K562 (cell line): ENCODE measurements around the gene AP1M1. TPM values are rescaled to one million over a fixed set of nuclear protein-coding genes. Genes with fewer than 3 reads are reported as not detected.
A peak's percentile ranks its signal among the peaks of the same experiment; 100 is the strongest.

Experiments used
- ATAC-seq: fragments of 200-7000 bp; cut with Tn5 transposase; 3 replicates; pipeline ENCODE4 v1.9.1; 2020; ENCODE audit warnings: moderate library complexity
- BruUV-seq: library from RNA; stranded (reverse); fragments of 400-500 nt; replicated peaks from 2 replicates; lab custom pipeline; 2021; lab: Mats Ljungman, UMichigan
- CTCF ChIA-PET: fragments of 300-600 bp; formaldehyde crosslinking; extraction: SDS; loops from one replicate; lab custom pipeline; 2021; ENCODE audit warnings: low intra/inter-chr PET ratio; lab: Yijun Ruan, JAX
- POLR2A ChIA-PET: fragments of 300-600, 350-650 bp; sonication (Branson Sonifier 250); formaldehyde crosslinking; extraction: SDS; loops from one replicate; lab custom pipeline; 2021; ENCODE audit warnings: antibody characterized with exemption, inconsistent platforms; lab: Yijun Ruan, JAX
- DNase-seq, 4 experiments: peaks; one replicate each; pipeline versions ENCODE4 v3.0.0 to v3.0.0-alpha.2; 2011 to 2018; ENCODE audit warnings: low spot score in 3 of 4, mixed read lengths in 3 of 4; ENCODE audit errors: extremely low read depth in 1 of 4
- FAIRE-seq: peaks from 2 replicates; lab custom pipeline; 2011; peaks lifted over from hg19 to GRCh38; lab: Jason Lieb, UNC
- H2AFZ ChIP-seq: 2 replicates; pipeline ENCODE4 v1.6.0; 2011; ENCODE audit warnings: low read depth, low read length, control low read depth, inconsistent platforms
- H3K27ac ChIP-seq: fragments of 200-600 bp; 3 replicates; pipeline ENCODE4 v1.8.0; 2011; ENCODE audit warnings: low read depth, mild to moderate bottlenecking, control low read depth, inconsistent platforms, low read length, moderate library complexity, mixed read lengths; ENCODE audit errors: extremely low read depth
- H3K27me3 ChIP-seq, 2 experiments: fragments of 300-600 bp in 1 of 2; 2 replicates in 1 of 2; 3 replicates in 1 of 2; pipeline versions ENCODE4 v1.6.0 to v1.8.0; 2011; ENCODE audit warnings: inconsistent platforms in 2 of 2, low read length in 2 of 2, mild to moderate bottlenecking in 1 of 2, mixed read lengths in 1 of 2, moderate library complexity in 1 of 2; ENCODE audit not compliant: control insufficient read depth in 2 of 2, insufficient read depth in 2 of 2
- H3K36me3 ChIP-seq: fragments of 300-600 bp; 3 replicates; pipeline ENCODE4 v1.8.0; 2011; ENCODE audit warnings: mild to moderate bottlenecking, low read length, inconsistent platforms; ENCODE audit not compliant: control insufficient read depth, insufficient read depth
- H3K4me1 ChIP-seq, 2 experiments: fragments of 200-600 bp in 1 of 2; replicated peaks in 1 of 2; 2 replicates in 1 of 2; 3 replicates in 1 of 2; pipeline versions ENCODE4 v1.5.1 to v1.8.0; 2011; ENCODE audit warnings: inconsistent platforms in 2 of 2, low read length in 2 of 2, mild to moderate bottlenecking in 1 of 2, mixed read lengths in 1 of 2, moderate library complexity in 1 of 2; ENCODE audit not compliant: control insufficient read depth in 2 of 2, insufficient read depth in 2 of 2
- H3K4me2 ChIP-seq: 2 replicates; pipeline ENCODE4 v1.6.1; 2011; ENCODE audit warnings: low read length, control low read depth, inconsistent platforms, mixed read lengths; ENCODE audit not compliant: insufficient read depth
- H3K4me3 ChIP-seq: fragments of 200-600 bp; sonication (generic), shearing (Covaris generic); 2 replicates; pipeline ENCODE4 v1.5.1; 2016; ENCODE audit warnings: control low read depth, inconsistent platforms
- H3K79me2 ChIP-seq: fragments of 200-600 bp; 3 replicates; pipeline ENCODE4 v1.8.0; 2011; ENCODE audit warnings: low read length, inconsistent platforms; ENCODE audit not compliant: control insufficient read depth, insufficient read depth
- H3K9ac ChIP-seq, 2 experiments: 2 replicates each; pipeline versions ENCODE4 v1.6.0 to v1.6.1; 2011; ENCODE audit warnings: low read depth in 2 of 2, low read length in 2 of 2, control low read depth in 1 of 2, inconsistent platforms in 1 of 2, mild to moderate bottlenecking in 1 of 2, mixed read lengths in 1 of 2; ENCODE audit not compliant: insufficient read depth in 1 of 2
- H3K9me1 ChIP-seq: one replicate; pipeline ENCODE4 v1.6.0; 2011; ENCODE audit warnings: inconsistent platforms, mild to moderate bottlenecking, low read length, moderate library complexity; ENCODE audit not compliant: control insufficient read depth, insufficient read depth
- H3K9me3 ChIP-seq: replicated peaks from 2 replicates; pipeline ENCODE4 v1.5.1; 2011; ENCODE audit warnings: low read depth, low read length, inconsistent platforms; ENCODE audit not compliant: control insufficient read depth, insufficient read depth
- H4K20me1 ChIP-seq: replicated peaks from 2 replicates; pipeline ENCODE4 v1.6.1; 2011; ENCODE audit warnings: low read length, inconsistent platforms, mixed read lengths; ENCODE audit not compliant: control insufficient read depth, insufficient read depth
- ATF2 ChIP-seq: sonication (generic); formaldehyde crosslinking; IDR thresholded peaks from 2 replicates; pipeline ENCODE4 v1.8.1; 2022; ENCODE audit warnings: missing genetic modification reagents
- CBX2 ChIP-seq: fragments of 200-600 bp; sonication (generic); IDR thresholded peaks from one replicate; pipeline ENCODE4 v1.6.1; 2012; ENCODE audit warnings: mild to moderate bottlenecking, low read length, inconsistent platforms; ENCODE audit not compliant: insufficient read depth, poor library complexity, severe bottlenecking
- CREB5 ChIP-seq: fragments of 250-450 bp; sonication (Bioruptor Pico); IDR thresholded peaks from 2 replicates; pipeline ENCODE4 v1.5.0; 2020; ENCODE audit warnings: mild to moderate bottlenecking
- PTRF ChIP-seq: fragments of 450-650 bp; IDR thresholded peaks from 2 replicates; pipeline ENCODE4 v1.6.1; 2016; ENCODE audit warnings: mild to moderate bottlenecking, missing genetic modification characterization, missing compliant biosample characterization
- SRSF3 ChIP-seq: fragments of 200-400 bp; formaldehyde crosslinking; IDR thresholded peaks from 2 replicates; pipeline ENCODE4 v1.6.1; 2016; ENCODE audit warnings: mild to moderate bottlenecking, low read length, moderate library complexity; ENCODE audit not compliant: insufficient read depth
- TCF15 ChIP-seq: fragments of 250-450 bp; sonication (Bioruptor Pico); IDR thresholded peaks from 2 replicates; pipeline ENCODE4 v1.8.0; 2022; ENCODE audit warnings: moderate library complexity, mild to moderate bottlenecking, inconsistent platforms
- ZBTB9 ChIP-seq: fragments of 450-650 bp; formaldehyde crosslinking; IDR thresholded peaks from 2 replicates; pipeline ENCODE4 v1.4.0; 2020; ENCODE audit warnings: mild to moderate bottlenecking, moderate library complexity
- ZNF695 ChIP-seq: fragments of 450-650 bp; formaldehyde crosslinking; IDR thresholded peaks from 2 replicates; pipeline ENCODE4 v1.4.0; 2020; ENCODE audit warnings: mild to moderate bottlenecking, moderate library complexity
- whole genome bisulfite sequencing: fragments of 100-300 bp; shearing (Covaris generic); methylation state at CpG from one replicate; pipeline ENCODE4 v1.1.6; 2016; ENCODE audit warnings: low coverage, mixed read lengths; ENCODE audit not compliant: insufficient coverage; ENCODE audit errors: missing lambda C conversion rate; 5-methylcytosine and 5-hydroxymethylcytosine counted together
- in situ Hi-C: fragments of 300-500 bp; cut with MboI; formaldehyde crosslinking; loops from 4 replicates; pipeline ENCODE4 v1.15.0; 2018; ENCODE audit warnings: inconsistent platforms, mixed read lengths
- intact Hi-C: fragments of 100-400 bp; cut with micrococcal nuclease; formaldehyde crosslinking; loops from 2 replicates; pipeline ENCODE4 v1.14.2; 2022
- polyA plus RNA-seq, 8 experiments: library from polyadenylated mRNA; depleted of rRNA in 4 of 8; stranded (reverse) in 5 of 8; unstranded in 3 of 8; fragments of >200 nt; fragmentation: Nextera tagmentation in 2 of 8; fragmentation: Illumina TruSeq in 1 of 8; extraction: Ambion mirVana in 2 of 8; extraction: Trizol in 1 of 8; gene quantifications; 2 replicates each; pipeline versions ENCODE4 v1.2.1 to v1.2.3, GENCODE V29; 2011 to 2014; ENCODE audit warnings: inconsistent platforms in 1 of 8, missing spikeins in 1 of 8
- total RNA-seq, 7 experiments: library from RNA; depleted of rRNA in 6 of 7; stranded (reverse); fragments of >200 nt in 6 of 7; fragmentation: Illumina TruSeq in 2 of 7; extraction: Trizol in 2 of 7; gene quantifications; 2 replicates each; pipeline versions ENCODE4 v1.2.1 to v1.2.3, GENCODE V29; 2011 to 2021; ENCODE audit warnings: low replicate concordance in 1 of 7

Gene AP1M1
- total and polyA plus RNA-seq, 9 of the 15 experiments (the other 6 are each of a cell fraction or from before 2014, with no cell fraction given): 0.87 to 56.2 (median 29.1) TPM

- TF ChIP-seq TCF15 (CRISPR knock-in tag): no peak
- TF ChIP-seq, all 486 proteins: peak for 0
Measured at GRCh38 chr19:16213076-16213475, 15.4 kb downstream of the AP1M1 start (continued).

GRCh38 chr19:16216744-16217670 is 19.3 kb downstream of the AP1M1 start:
- Histone ChIP-seq H3K4me3 (no peak overlapping the region), H3K9me3 (peaks cover 19% of the 10 kb centered on the region), H3K4me2 (no peak overlapping the region), H3K27ac (no peak overlapping the region), H3K9ac (0 out of 4 replicates have a peak overlapping the region, but pooled peaks of 1 of the 2 experiments have one; percentile 13), H4K20me1 (no peaks in the 10 kb centered on the region), H2AFZ (no peak overlapping the region), H3K36me3 (peaks cover 17% of the 10 kb centered on the region; the same call in 2 of the 3 replicates), H3K79me2 (no peaks in the 10 kb centered on the region), H3K27me3 (no peaks in the 10 kb centered on the region), H3K4me1 (no peaks in the 10 kb centered on the region; a peak in 1 of 5 replicates), H3K9me1 (no peaks in the 10 kb centered on the region)
- no peak for ATAC-seq
- no peak for FAIRE-seq
- DNase-seq: no peak
- ChIA-PET CTCF (no interaction called here), POLR2A (interaction anchor here (0.8 kb wide), 1 partner anchor 15 kb away, joined by 3 read pairs; no protein-coding TSS in a partner anchor)
- intact Hi-C loops: no loop called here
- TF ChIP-seq ATF2 (CRISPR knock-in tag) (no peak), SRSF3 (no peak), CREB5 (CRISPR knock-in tag) (no peak), ZNF695 (CRISPR knock-in tag) (no peak), PTRF (tag) (no peak), ZBTB9 (CRISPR knock-in tag) (no peak), CBX2 (no peak)
- 87% methylated on average over 11 of the region's 13 CpGs for WGBS
- no TSS peak for BruUV-seq
- in situ Hi-C loops: no loop called here
